HL-60 (cell line): ENCODE measurements around the gene CRX.

Experiments
- CTCF ChIP-seq: IDR thresholded peaks from one replicate; pipeline ENCODE4 v1.5.1; 2011; ENCODE audit warnings: low read length, control low read depth, inconsistent platforms; ENCODE audit not compliant: insufficient read depth
- GABPA ChIP-seq: IDR thresholded peaks from 2 replicates; pipeline ENCODE4 v1.6.1; 2012; ENCODE audit warnings: low read depth
- POLR2AphosphoS5 ChIP-seq: IDR thresholded peaks from 2 replicates; pipeline ENCODE4 v1.6.1; 2012; ENCODE audit warnings: low read depth
- REST ChIP-seq: IDR thresholded peaks from 2 replicates; pipeline ENCODE4 v1.6.1; 2012; ENCODE audit warnings: low read depth; ENCODE audit not compliant: insufficient replicate concordance
- SPI1 ChIP-seq: IDR thresholded peaks from 2 replicates; pipeline ENCODE4 v1.6.1; 2012; ENCODE audit warnings: low read depth, mild to moderate bottlenecking, borderline replicate concordance

- TF ChIP-seq CTCF (no peak), REST (no peak), POLR2AphosphoS5 (no peak), GABPA (no peak), SPI1 (no peak)
These were observed 64.3 kb downstream of the CRX start, which contains the start of gene SULT2A1 for GRCh38 chr19:47886010-47886559.
